SU-DHL-6 (cell line): Measurements from ENCODE around the gene CDK5RAP3.

ENCODE experiments used
- EZH2phosphoT487 ChIP-seq: fragments of 200-600 bp; sonication (generic), shearing (Covaris generic); conservative IDR thresholded peaks from 2 replicates; pipeline ENCODE4 v1.6.1; 2018; ENCODE audit warnings: mild to moderate bottlenecking, antibody characterized with exemption, low read length, moderate library complexity, mixed read lengths
- TF ChIP-seq, protein P1 (sequence below): fragments of 200-600 bp; sonication (generic); IDR thresholded peaks from one replicate; pipeline ENCODE4 v1.5.1; 2017; ENCODE audit warnings: antibody characterized with exemption, mild to moderate bottlenecking, low read length, moderate library complexity; ENCODE audit not compliant: insufficient read depth, poor library complexity, severe bottlenecking

DNA sequence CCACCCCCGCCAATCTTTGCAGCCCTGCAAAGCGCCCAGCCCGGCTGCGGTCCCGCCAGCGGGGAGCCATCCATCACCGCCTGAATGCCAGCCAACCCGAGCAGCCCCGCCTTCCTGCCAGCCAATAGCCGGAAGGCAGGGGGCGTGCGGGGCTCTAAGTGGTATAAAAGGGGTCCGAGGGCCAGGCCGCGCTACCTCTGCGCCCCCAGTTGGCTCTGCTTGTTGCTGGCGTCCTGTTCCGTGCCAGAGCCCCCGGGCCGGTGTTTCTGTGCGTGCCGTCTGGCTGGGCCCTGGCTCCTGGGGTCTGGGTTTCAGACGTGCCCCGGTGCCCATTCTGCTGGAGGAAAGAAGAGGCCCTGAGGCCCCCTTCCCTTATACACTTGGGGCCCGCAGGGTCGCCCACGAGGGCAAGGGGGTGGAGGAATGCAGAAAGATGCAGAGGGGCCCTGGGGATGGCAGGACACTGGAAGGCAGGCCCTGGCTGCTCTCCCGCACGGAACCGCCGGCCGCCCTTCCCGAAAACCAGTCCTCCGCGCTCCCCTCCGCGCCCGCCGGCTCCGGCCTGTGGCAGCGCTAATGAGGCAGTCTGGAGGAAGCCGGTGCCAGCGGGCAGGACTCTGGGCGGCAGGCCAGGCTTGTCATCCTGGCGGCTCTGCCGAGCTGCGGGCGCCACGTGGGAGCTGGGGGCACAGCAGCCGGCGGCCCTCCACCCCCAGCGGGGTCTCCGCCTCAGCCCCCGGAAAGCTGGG, 52.7 kb downstream of the CDK5RAP3 start:
- TF ChIP-seq, protein P1, sequence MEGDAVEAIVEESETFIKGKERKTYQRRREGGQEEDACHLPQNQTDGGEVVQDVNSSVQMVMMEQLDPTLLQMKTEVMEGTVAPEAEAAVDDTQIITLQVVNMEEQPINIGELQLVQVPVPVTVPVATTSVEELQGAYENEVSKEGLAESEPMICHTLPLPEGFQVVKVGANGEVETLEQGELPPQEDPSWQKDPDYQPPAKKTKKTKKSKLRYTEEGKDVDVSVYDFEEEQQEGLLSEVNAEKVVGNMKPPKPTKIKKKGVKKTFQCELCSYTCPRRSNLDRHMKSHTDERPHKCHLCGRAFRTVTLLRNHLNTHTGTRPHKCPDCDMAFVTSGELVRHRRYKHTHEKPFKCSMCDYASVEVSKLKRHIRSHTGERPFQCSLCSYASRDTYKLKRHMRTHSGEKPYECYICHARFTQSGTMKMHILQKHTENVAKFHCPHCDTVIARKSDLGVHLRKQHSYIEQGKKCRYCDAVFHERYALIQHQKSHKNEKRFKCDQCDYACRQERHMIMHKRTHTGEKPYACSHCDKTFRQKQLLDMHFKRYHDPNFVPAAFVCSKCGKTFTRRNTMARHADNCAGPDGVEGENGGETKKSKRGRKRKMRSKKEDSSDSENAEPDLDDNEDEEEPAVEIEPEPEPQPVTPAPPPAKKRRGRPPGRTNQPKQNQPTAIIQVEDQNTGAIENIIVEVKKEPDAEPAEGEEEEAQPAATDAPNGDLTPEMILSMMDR: peak; percentile 22
- TF ChIP-seq EZH2phosphoT487: no peak
